ENCODE results near the gene RANBP3.

Gene RANBP3

DNA sequence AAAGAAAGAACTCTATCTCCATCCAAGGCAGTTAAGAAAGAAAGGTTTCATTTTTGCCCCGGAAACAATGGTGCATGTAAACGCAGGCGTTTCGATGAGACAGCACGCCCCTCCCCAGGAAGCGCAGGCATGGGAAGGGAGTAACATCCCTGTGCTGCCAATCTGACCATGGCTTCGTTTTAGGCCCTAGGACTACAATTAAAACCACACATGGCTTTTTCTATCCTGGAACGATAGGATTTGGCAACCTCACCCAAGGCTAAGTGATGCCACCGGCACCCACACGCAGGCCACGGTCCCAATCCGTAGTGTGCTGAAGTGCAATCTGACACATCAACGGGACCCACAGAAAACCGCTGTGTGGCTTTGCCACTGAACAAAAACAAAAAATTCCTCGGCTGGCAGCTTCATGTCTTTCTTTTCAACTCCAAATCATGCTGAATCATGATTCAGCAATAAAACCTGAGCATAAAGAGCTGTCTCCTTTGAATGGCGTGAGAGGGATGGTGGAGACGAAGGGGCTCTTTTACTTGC lies 24.2 kb downstream of the RANBP3 start:
- FAIRE-seq = peak; percentile 61
- DNase-seq (ENCODE audit: insufficient read length, low spot score) = no peak

DNA sequence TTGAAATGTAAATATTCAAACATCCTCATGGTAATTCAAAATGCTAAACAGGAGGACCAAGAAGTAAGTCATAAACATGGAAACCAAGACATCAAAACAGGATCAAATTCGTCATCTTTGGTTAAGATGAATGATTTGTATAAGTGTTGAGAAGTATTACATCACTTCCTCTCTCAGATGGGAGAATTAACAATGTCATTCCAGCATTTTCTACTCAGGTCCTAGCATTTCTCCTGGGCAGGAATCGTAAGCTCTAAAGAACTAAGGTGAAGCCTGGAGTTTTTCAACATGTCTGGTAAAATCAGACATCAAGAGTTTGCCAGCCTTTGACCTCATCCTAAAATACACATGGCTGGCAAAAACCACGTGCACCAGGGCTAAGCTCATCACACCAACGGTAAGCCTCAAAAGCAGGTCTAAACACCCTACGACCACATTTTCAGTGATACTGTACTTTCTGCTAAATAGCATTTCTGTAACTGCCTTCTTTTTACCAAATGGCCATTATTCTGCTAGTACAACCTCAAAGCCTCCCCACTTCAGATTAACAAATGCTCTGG lies 24.8 kb downstream of the RANBP3 start:
- peak; percentile 51 for FAIRE-seq
- DNase-seq (ENCODE audit: insufficient read length, low spot score) = no peak

DNA sequence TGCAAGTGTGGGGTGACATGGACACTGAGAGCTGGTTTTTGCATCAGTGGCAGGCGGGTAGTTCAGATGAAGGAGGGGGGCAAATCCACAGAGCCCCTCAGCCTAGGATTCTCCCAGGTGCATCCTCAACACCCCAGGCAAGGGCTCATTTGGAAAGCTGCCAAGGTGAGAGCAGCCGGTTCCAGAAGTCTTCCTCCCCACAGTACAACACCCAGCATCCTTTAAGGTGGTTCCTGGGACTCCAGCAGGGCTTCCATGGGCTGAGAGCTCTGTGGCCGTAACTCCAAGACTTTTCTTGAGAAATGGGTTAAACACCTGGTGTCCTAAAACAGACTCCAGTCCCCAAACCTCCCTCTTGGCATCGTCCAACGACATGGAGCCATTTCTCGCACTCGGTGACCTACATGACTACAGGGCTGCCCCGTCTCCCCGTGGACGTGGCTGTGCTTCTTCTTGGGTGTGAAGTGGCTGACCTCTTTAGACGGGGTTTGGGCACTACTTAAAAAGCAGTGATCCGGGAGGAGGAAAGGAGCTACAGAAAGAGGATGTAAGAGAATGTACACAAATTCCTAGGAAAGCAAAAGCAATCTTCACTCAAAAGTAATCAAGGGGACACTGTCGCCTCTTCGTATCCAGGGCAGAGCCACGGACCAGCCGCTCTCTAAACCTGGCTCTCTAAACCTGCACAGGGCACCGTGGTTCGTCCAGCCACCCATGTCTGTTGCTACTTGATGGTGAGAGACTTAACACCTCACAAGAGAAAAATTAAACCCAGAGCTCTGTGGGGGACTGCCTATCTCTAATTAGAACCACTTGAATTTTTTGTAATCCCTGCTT lies 25.5 kb downstream of the RANBP3 start:
- no peak for DNase-seq (ENCODE audit: insufficient read length, low spot score)
- no peak for FAIRE-seq

DNA sequence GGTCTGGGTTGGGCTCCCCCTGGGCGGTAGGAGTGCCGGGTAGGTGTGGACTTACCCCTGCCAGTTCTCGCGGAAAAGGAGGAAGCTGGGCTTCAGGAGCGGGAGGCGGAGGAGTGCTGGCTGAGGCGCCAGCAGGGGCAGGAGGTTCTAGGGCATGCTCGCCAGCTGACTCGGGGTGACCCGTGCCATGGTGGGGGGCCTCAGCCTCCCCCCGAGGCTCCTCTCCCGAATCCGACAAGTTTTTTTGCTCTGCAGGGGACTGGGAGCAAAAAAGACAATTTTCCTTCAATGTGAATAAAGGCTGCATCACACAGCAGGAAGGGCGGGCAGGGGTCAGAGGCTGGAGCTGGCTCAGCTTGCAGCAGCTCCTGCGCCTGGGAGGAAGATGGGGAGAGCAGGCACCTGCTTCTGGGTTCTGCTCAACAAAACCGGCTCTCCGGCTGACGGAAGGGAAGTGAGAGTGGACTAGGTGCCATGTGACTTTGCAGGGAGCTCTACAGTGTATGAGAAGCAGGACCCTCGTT lies 26.5 kb downstream of the RANBP3 start:
- FAIRE-seq (no peak), DNase-seq (ENCODE audit: insufficient read length, low spot score) (peak; percentile 54)

DNA sequence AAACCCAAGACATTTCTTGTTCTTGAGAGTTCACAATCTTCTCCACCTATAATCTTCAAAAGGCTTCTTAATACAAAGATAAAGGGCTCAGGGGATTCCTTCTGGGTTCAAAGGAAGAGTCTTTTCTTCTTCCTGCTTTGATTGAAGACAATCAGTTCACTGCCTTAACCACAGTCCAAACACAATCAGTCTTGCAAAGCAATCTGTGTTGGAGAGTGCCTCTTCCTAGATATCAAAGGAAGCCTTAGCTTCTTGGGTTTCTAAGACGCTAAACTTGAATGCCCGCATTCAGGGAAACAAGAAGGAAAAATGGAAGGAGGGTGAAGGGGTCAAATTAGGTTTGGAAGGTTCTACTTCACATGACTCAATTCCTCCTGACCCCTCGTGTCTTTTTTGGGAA lies 27.2 kb downstream of the RANBP3 start:
- FAIRE-seq (no peak), DNase-seq (ENCODE audit: insufficient read length, low spot score) (no peak)

DNA sequence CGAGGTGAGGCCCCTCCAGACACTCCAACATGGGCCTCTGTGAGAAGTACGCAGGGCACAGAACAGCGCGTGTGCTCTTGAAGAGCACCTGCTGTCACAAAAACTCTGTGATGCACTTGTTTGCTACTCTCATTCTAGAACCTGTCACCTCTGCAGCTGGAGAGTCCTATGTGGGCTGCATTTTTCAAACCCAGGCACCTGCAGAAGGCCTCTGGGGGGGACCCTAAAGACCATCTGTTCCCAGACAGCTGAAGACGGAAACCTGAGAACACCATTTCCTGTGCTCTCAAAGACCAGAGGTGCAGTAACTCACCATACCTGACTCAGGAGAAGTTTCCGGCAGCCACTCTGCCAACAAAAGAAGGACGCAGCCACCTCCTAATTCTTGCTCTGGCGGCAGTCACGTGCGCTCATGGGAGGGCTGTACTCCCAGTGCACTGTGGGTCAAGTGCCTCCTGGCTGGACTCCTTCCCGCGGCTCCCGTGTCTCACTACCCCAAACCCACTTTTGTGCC lies 28.1 kb downstream of the RANBP3 start:
- no peak for DNase-seq (ENCODE audit: insufficient read length, low spot score)
- no peak for FAIRE-seq

DNA sequence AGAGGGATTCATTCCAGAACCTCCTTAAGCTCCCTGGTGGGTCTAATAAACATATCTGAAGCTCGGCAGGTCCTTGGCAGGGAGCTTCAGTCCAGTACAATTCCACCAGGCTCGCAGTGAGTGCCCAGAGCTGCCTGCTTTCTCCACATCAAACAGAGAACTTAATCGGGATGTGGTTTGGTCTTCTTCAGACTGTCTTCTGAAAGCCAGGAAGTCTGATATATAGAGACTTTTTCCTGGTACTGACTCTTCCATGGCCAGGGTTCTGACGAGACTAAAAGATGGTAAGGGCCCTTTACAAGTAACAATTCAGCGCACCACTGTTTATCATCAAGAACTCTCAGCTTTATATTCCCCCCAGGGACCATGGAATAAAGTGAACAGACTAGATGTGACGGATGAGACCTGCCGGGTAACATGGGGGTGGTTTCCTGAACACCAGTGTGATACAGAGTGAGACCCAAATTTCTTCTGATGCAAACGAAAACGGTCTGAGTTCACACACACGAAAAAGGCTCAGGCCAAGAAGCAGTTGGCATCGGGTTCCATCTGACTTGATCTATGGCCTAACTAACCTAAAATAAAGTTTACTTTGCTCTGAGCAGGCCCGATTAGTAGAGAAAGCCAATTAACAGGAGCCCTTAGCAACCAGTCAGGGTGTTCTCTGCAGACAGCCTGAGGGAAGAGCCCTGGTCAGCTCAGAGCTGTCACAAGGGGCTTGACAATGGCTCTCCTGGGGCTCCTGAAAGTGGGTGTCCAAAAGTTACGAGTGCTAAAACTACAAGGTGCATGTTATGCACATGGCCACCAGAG lies 29.0 kb downstream of the RANBP3 start:
- no peak for FAIRE-seq
- no peak for DNase-seq (ENCODE audit: insufficient read length, low spot score)

DNA sequence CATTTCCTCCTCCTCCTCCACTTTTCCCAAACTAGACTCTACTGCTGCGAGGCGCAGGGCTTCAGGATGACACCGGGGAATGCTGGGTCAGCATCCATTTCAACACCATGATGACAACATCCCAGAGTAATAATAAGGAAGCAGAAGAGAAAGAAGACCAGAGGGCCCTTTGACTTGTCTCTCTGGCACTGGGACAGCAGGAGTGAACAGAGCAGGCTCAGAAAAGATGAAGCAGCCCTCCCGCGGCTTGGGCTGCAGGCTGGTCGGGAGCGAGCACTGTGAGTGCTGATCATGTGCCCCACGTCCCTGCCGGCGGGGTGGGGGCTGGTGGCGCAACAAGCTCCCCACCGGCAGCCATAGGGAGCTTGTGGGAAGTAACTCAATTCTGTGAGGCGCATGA lies 30.5 kb downstream of the RANBP3 start:
- FAIRE-seq (no peak), DNase-seq (ENCODE audit: insufficient read length, low spot score) (no peak)

DNA sequence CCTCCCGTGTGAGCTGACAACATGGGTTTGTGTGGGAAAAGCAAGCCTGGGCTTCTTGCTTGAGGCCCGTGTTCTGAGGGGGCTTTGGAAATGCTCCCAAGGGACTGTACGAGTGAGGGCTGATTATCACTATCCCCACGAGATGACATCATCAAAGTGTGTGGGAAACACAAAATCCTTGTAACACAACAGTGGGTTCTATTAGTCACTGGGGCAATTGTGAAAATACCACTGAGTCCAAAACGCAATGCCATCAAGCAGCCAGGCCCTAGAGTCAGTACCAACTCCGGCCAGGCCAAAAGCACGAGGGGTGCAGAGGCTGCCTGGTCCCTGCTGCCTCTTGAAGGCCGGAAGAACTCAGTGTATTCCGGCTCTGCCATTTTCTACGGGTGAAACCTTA lies 34.3 kb downstream of the RANBP3 start:
- no peak for FAIRE-seq

DNA sequence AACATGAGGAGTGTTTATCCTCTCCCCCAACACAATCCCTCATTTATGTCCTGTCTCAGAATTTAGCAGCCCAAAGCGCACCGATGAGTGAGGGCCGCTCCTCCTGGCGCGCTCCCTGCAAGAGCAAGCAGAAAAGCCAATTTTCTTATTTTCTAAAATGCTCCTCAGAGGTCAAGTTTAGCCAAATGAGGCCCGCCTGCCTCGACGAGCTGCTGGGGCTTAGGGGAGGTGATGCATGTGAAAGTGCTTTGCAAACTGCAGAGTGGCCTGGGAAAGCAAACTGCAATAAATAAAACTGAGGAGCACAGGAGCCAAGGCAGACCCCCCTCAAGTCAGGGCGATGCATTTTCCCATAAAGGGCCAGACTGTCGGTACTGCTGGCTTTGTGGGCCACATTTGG lies 34.9 kb downstream of the RANBP3 start:
- DNase-seq (ENCODE audit: insufficient read length, low spot score) (no peak), FAIRE-seq (no peak)

More for the DNA sequence above, 34.3 kb downstream of the RANBP3 start:
- no peak for DNase-seq (ENCODE audit: insufficient read length, low spot score)

DNA sequence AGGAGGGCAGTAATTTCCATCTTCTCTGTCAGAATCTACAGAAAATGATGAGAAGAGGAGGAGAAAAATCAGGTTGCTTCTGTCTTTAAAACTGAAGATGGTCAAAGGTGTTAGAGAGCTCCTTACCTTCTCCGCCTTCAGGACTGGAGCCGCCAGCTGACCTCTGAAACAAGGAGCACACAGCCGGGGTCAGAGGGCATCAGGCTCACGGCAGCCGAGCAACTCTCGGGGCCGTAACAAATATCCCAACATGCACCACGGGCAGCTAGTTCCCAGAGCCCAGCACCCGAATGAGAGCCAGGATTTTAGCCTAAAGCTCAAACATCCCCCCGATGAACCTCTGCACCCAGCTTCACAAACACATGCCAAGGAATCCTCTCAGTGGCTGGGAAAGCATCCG lies 36.3 kb downstream of the RANBP3 start:
- no peak for FAIRE-seq
- no peak for DNase-seq (ENCODE audit: insufficient read length, low spot score)

DNA sequence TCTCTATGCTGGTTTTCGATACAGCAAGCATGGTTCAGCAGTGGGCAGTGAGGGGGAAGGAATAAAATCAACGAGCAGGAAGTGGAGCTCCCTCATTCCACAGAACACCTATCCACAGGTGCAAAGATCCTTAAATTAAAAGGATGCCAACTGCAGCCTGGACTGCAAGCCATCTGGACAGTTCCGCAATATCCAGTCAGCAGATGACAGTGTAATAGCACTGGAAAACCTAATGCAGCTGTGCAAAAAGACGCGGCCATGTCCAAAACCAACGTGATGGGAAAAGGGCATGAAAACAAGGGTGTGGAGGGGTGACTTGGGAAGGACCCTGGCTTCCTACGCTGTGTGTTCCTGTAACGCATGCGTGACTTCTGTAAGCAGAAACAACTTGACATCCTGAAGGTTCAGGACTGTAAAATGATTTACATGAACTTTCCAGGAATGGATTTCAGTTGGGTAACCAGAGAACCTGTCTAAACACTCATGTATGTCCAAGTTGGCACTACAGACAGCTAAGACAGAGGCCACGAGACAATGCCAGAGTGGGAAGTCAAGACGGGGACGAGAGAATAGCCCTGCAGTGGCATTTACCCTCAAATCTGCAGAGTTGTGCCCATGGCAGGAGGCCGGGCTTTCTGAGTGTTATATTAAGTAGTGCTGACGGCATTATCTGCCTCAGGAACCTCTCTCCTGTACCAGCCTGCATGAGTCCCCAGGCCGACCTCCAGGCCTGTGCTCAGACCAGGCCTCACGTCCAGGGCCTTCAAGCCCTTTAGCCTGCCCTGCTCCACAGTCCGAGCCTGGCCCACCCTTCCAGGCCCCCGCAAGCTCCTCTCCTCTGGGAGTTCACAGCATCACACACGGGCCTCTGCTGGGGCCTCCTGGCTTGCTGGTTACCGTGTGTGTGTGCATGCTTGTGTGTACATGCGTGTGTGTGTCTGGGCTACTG lies 37.4 kb downstream of the RANBP3 start:
- no peak for FAIRE-seq
- DNase-seq (ENCODE audit: insufficient read length, low spot score) = no peak

DNA sequence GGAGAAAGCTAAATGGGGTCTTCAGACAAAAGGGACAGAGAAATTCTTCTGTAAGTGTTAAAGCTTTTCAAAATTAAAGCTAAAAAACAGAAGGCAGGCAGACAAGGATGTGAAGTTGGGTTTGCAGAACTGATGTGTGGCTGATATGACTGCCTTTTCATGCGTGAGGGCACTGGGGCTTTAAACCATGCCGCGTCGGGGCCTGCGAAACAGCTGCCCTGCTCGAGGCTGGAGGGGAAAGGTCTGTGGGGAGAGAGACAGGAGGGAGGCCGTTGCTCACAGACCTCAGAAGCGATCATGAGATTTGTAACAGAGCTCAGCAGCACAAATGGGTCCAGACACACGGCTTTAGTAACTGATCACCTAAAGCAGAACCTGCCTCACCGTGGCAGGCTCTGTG lies 40.4 kb downstream of the RANBP3 start:
- no peak for DNase-seq (ENCODE audit: insufficient read length, low spot score)
- no peak for FAIRE-seq

DNA sequence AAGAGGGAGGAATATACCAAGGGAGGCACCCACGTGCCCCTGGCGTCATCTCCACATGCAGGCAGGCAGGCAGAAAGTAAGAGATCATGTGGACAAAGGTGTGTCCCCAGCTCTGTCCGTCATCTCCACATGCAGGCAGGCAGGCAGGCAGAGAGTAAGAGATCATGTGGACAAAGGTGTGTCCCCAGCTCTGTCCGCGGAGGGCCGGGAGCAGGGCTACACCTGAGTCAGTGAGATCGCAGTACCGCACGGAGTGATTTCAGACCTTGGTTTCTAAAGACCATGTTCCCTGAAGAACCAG lies 41.7 kb downstream of the RANBP3 start:
- FAIRE-seq (no peak), DNase-seq (ENCODE audit: insufficient read length, low spot score) (no peak)

DNA sequence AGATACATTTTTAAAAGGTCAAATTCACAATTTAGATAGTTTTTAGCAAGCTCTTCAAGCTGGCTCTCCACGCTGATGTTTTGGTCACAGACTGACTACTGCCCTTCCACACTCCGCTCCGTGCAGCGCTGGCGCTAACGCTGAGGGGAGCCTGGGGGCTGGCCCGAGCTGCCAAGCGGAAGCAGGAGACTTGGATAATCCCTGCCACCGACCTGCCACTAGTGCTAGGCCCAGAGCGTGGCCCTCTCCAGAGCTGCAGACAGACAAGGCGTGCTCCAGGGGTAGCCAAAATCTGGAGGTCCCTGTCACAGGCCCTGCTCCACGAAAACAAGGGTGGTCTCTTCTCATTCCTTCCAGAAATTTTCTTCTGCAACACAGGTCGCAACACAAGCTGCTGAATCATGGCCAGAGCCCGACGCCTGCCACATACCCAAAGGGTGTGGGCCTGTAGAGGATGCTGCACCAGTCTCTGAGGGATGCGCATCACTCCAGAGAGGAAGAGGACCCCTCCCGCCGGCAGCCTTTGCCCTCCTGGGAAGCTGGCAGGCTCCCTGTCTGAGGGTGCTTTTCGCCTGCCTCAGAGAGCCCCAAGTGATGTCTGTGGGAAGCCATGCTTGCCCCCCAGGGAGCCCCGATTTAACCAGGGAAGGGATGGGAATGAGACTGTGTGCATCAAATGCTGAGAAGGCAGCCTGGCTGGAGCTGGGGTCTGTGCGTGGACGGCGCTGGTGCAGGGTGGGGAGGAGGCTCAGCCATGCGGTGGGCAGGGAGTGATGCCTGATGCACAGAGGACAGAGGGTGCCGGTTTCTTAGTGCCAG lies 42.3 kb downstream of the RANBP3 start:
- FAIRE-seq = no peak
- no peak for DNase-seq (ENCODE audit: insufficient read length, low spot score)

DNA sequence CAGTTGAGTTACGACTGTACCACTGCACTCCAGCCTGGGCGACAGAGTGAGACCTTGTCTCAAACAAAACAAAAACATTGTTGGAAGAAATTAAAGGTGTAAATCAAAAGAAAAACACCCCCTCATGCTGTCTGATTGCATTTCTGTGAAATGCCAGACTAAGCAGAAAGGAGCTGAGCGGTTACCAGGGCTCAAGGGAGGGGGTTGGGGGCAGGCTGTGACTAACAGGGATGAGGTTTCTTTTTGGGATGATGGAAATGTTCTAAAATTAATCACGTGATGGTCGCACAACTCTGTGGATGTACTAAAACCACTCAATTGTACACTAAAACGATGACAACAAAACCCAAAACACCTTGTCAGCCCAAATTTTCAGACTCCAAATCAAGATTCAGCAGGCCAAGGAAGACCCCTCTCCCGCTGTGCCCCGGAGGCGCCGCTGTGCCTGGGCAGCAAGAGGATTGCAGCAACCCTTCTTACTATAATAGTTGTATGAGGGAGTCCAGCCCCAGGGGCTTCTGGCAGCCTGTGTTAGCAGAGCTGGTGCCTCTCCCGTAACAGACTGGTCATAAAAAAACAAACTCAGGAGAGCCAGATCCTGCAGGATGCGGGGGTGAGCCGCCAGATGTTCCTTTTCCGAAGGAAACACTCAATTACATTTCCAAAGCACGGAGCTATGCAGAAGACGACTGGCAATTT lies 43.0 kb downstream of the RANBP3 start:
- FAIRE-seq (no peak), DNase-seq (ENCODE audit: insufficient read length, low spot score) (no peak)

DNA sequence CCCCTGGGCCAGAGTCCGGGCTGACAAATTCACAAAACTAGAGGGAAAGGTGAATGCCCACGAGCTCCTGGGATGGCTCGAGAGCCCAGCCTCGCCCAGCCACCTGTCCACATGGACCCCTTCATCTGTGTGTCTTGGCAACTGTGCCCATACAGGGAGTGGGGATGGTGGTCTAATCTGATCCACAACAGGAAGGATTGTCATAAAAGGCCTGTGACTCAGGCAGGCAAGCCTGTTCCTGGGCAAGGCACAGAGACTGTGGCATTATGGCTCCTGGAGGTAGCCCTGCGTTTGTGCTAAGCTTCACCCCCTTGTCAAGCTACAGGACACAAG lies 43.9 kb downstream of the RANBP3 start:
- FAIRE-seq = no peak
- DNase-seq (ENCODE audit: insufficient read length, low spot score) = no peak

DNA sequence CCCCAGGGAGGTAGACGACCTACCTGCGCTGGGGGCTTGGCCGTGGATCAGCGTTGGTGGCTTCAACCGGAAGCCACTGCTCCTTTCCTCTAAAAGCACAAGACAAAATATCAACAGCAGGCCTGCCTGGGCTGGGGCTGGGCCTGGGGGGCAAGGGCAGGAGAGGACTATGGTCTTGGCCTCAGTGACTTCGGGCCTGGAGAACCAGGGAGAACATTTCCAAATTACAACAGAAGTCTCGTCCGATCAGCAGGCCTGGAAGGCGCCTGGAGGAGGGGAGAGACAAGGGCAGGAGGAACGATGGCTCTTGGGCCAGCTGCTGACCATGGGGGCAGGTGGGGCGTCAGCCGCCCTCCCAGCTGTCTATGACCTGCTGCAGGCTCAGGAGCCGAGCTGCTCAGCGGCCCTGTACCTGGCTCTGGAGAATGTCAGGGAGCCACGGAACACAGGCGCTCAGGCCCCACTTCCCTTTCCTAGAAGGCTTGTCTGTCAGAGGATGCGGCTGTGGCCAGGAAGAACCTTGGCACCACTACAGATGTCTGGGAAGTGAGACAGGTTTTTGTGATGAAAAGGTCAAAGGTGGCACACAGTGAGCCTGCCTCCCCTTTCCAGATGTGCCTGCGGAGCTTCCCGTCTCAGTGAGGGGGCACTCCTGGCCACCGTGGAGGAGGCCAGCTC lies 44.4 kb downstream of the RANBP3 start:
- DNase-seq (ENCODE audit: insufficient read length, low spot score) (no peak), FAIRE-seq (no peak)

All from GM19239 (cell line).